H1 (cell line): Measurements from ENCODE around the gene ACCSL. TPM values are rescaled to one million over a fixed set of nuclear protein-coding genes. Genes with fewer than 3 reads are reported as not detected.

Experiments used
- CTCF ChIA-PET: fragments of 300-600 bp; sonication (Branson Sonifier 250); formaldehyde crosslinking; loops from one replicate; lab custom pipeline; 2021; ENCODE audit not compliant: partially characterized antibody; lab: Charles Lee
- POLR2A ChIA-PET: fragments of 300-600 bp; sonication (Branson Sonifier 250); formaldehyde crosslinking; loops from one replicate; lab custom pipeline; 2021; ENCODE audit warnings: inconsistent platforms; ENCODE audit not compliant: partially characterized antibody; lab: Charles Lee
- DNase-seq, 2 experiments: peaks; one replicate each; pipeline versions ENCODE4 v3.0.0 to v3.0.0-alpha.2; 2010 to 2022; ENCODE audit warnings: low spot score in 2 of 2, low read depth in 1 of 2, mixed read lengths in 1 of 2
- FAIRE-seq: peaks from 2 replicates; lab custom pipeline; 2011; peaks lifted over from hg19 to GRCh38; lab: Jason Lieb, UNC
- H2AFZ ChIP-seq: 2 replicates; pipeline ENCODE4 v1.8.1; 2012; ENCODE audit warnings: low read length, inconsistent platforms
- H2AK5ac ChIP-seq: 2 replicates; pipeline ENCODE4 v1.6.1; 2013; ENCODE audit warnings: low read depth, low read length
- H2BK120ac ChIP-seq: replicated peaks from 2 replicates; pipeline ENCODE3; 2013; ENCODE audit warnings: low read depth, low read length, inconsistent platforms
- H2BK12ac ChIP-seq: 2 replicates; pipeline ENCODE4 v1.6.1; 2013; ENCODE audit warnings: low read depth, low read length
- H2BK15ac ChIP-seq: 2 replicates; pipeline ENCODE4 v1.6.1; 2013; ENCODE audit warnings: low read length
- H2BK20ac ChIP-seq: 2 replicates; pipeline ENCODE4 v1.6.1; 2013; ENCODE audit warnings: low read length
- H2BK5ac ChIP-seq: 2 replicates; pipeline ENCODE4 v1.6.1; 2013; ENCODE audit warnings: low read depth, low read length
- H3K14ac ChIP-seq: 2 replicates; pipeline ENCODE4 v1.6.1; 2013; ENCODE audit warnings: inconsistent platforms; ENCODE audit not compliant: insufficient read length
- H3K18ac ChIP-seq: 2 replicates; pipeline ENCODE4 v1.6.1; 2013; ENCODE audit warnings: low read length; ENCODE audit errors: extremely low read depth
- H3K23ac ChIP-seq: 2 replicates; pipeline ENCODE4 v1.6.1; 2013; ENCODE audit warnings: inconsistent platforms; ENCODE audit not compliant: insufficient read length
- H3K23me2 ChIP-seq: 2 replicates; pipeline ENCODE4 v1.6.1; 2013; ENCODE audit warnings: low read depth, low read length
- H3K27ac ChIP-seq: 2 replicates; pipeline ENCODE4 v1.6.1; 2011; ENCODE audit warnings: low read depth, low read length, inconsistent platforms
- H3K27me3 ChIP-seq, 4 experiments: replicated peaks in 1 of 4; 1 replicate in 1 of 4; 2 replicates in 3 of 4; pipeline versions ENCODE4 v1.6.1 to v1.8.1; 2011 to 2013; ENCODE audit warnings: low read length in 3 of 4, mild to moderate bottlenecking in 3 of 4, inconsistent platforms in 2 of 4, mixed read lengths in 2 of 4, moderate library complexity in 1 of 4; ENCODE audit not compliant: control insufficient read depth in 3 of 4, insufficient read depth in 3 of 4; ENCODE audit errors: extremely low read depth in 1 of 4
- H3K36me3 ChIP-seq, 4 experiments: 2 replicates each; pipeline versions ENCODE4 v1.6.1 to v1.8.1; 2011 to 2013; ENCODE audit warnings: mild to moderate bottlenecking in 4 of 4, low read length in 3 of 4, moderate library complexity in 2 of 4, control low read depth in 1 of 4, inconsistent platforms in 1 of 4; ENCODE audit not compliant: insufficient read depth in 4 of 4, control insufficient read depth in 2 of 4
- H3K4ac ChIP-seq: replicated peaks from 2 replicates; pipeline ENCODE3; 2013; ENCODE audit warnings: low read length, low read depth, mixed read lengths, inconsistent platforms; ENCODE audit not compliant: insufficient read length
- H3K4me1 ChIP-seq, 4 experiments: replicated peaks in 1 of 4; 1 replicate in 1 of 4; 2 replicates in 3 of 4; pipeline versions ENCODE4 v1.6.1 to v1.8.1; 2011 to 2013; ENCODE audit warnings: low read length in 3 of 4, inconsistent platforms in 2 of 4, mixed read lengths in 1 of 4; ENCODE audit not compliant: insufficient read depth in 4 of 4, control insufficient read depth in 3 of 4
- H3K4me2 ChIP-seq, 2 experiments: 2 replicates each; pipeline versions ENCODE4 v1.6.1 to v1.8.1; 2011 to 2013; ENCODE audit warnings: low read depth in 2 of 2, low read length in 2 of 2, control low read depth in 1 of 2, inconsistent platforms in 1 of 2, mild to moderate bottlenecking in 1 of 2; ENCODE audit not compliant: insufficient read depth in 1 of 2
- H3K4me3 ChIP-seq, 4 experiments: fragments of 200-600, 300-600 bp in 1 of 4; sonication (generic), shearing (Covaris generic), sonication (Bioruptor Twin) in 1 of 4; 2 replicates each; pipeline versions ENCODE4 v1.5.1 to v1.8.1; 2011 to 2016; ENCODE audit warnings: low read length in 4 of 4, low read depth in 3 of 4, control low read depth in 2 of 4, inconsistent platforms in 2 of 4, mild to moderate bottlenecking in 2 of 4, mixed read lengths in 1 of 4, moderate library complexity in 1 of 4; ENCODE audit not compliant: insufficient read depth in 2 of 4; ENCODE audit errors: extremely low read depth in 1 of 4
- H3K56ac ChIP-seq: replicated peaks from 2 replicates; pipeline ENCODE3; 2013; ENCODE audit warnings: low read depth, mild to moderate bottlenecking, mixed read lengths, low read length, inconsistent platforms; ENCODE audit not compliant: insufficient read length
- H3K79me1 ChIP-seq: 2 replicates; pipeline ENCODE4 v1.6.1; 2013; ENCODE audit warnings: low read depth, low read length, control low read depth
- H3K79me2 ChIP-seq, 2 experiments: 2 replicates each; pipeline versions ENCODE4 v1.6.1 to v1.8.1; 2012 to 2013; ENCODE audit warnings: low read length in 2 of 2, mild to moderate bottlenecking in 2 of 2, inconsistent platforms in 1 of 2; ENCODE audit not compliant: insufficient read depth in 2 of 2, control insufficient read depth in 1 of 2
- H3K9ac ChIP-seq, 4 experiments: replicated peaks in 1 of 4; 1 replicate in 1 of 4; 2 replicates in 3 of 4; pipeline versions ENCODE4 v1.6.1 to v1.8.1; 2011 to 2013; ENCODE audit warnings: low read depth in 3 of 4, low read length in 3 of 4, control low read depth in 2 of 4, mild to moderate bottlenecking in 2 of 4, moderate library complexity in 2 of 4, inconsistent platforms in 1 of 4; ENCODE audit errors: extremely low read depth in 1 of 4
- H3K9me3 ChIP-seq, 2 experiments: 2 replicates each; pipeline versions ENCODE4 v1.6.1 to v1.8.1; 2012 to 2013; ENCODE audit warnings: mild to moderate bottlenecking in 2 of 2, moderate library complexity in 2 of 2, control low read depth in 1 of 2, inconsistent platforms in 1 of 2, low read depth in 1 of 2, low read length in 1 of 2, mixed read lengths in 1 of 2; ENCODE audit not compliant: insufficient read depth in 2 of 2
- H4K20me1 ChIP-seq, 2 experiments: replicated peaks in 1 of 2; 2 replicates each; pipeline versions ENCODE3 to v1.8.1; 2011 to 2013; ENCODE audit warnings: inconsistent platforms in 2 of 2, low read length in 2 of 2, mild to moderate bottlenecking in 1 of 2; ENCODE audit not compliant: insufficient read depth in 2 of 2, control insufficient read depth in 1 of 2
- H4K5ac ChIP-seq: 2 replicates; pipeline ENCODE4 v1.6.1; 2013; ENCODE audit warnings: low read length, low read depth, mixed read lengths, inconsistent platforms; ENCODE audit not compliant: insufficient read length
- H4K8ac ChIP-seq: 2 replicates; pipeline ENCODE4 v1.8.0; 2013; ENCODE audit warnings: mild to moderate bottlenecking, moderate library complexity, low read length, inconsistent platforms; ENCODE audit not compliant: insufficient read depth; ENCODE audit errors: extremely low read depth
- H4K91ac ChIP-seq: replicated peaks from 2 replicates; pipeline ENCODE3; 2013; ENCODE audit warnings: low read length, mixed read lengths, inconsistent platforms; ENCODE audit not compliant: insufficient read length
- BACH1 ChIP-seq: IDR thresholded peaks from 2 replicates; pipeline ENCODE4 v1.6.1; 2012; ENCODE audit warnings: low read length, improper control_type of control experiment
- BCL11A ChIP-seq, 2 experiments: IDR thresholded peaks; one replicate each; pipeline ENCODE4 v1.6.1; 2011; ENCODE audit warnings: low read depth in 2 of 2, low read length in 2 of 2, mild to moderate bottlenecking in 2 of 2
- CHD1 ChIP-seq: IDR thresholded peaks from 2 replicates; pipeline ENCODE4 v1.6.1; 2012; ENCODE audit warnings: low read depth, low read length, improper control_type of control experiment
- EP300 ChIP-seq, 2 experiments: IDR thresholded peaks; 1 replicate in 1 of 2; 2 replicates in 1 of 2; pipeline ENCODE4 v1.6.1; 2011 to 2012; ENCODE audit warnings: low read depth in 2 of 2, low read length in 2 of 2, mild to moderate bottlenecking in 2 of 2, borderline replicate concordance in 1 of 2, inconsistent platforms in 1 of 2, moderate library complexity in 1 of 2
- KDM1A ChIP-seq: fragments of 200-600, 300-600 bp; sonication (generic); IDR thresholded peaks from 2 replicates; pipeline ENCODE4 v1.7.1; 2016; ENCODE audit warnings: mild to moderate bottlenecking, low read length, borderline replicate concordance
- KDM5A ChIP-seq: fragments of 200-600 bp; IDR thresholded peaks from 2 replicates; pipeline ENCODE4 v1.7.1; 2012; ENCODE audit warnings: mild to moderate bottlenecking, low read length, inconsistent platforms, mixed read lengths
- MAFK ChIP-seq: IDR thresholded peaks from 2 replicates; pipeline ENCODE4 v1.6.1; 2012; ENCODE audit warnings: low read depth, mild to moderate bottlenecking, improper control_type of control experiment, low read length
- POU5F1 ChIP-seq: IDR thresholded peaks from 2 replicates; pipeline ENCODE4 v1.6.1; 2011; ENCODE audit warnings: low read depth, mild to moderate bottlenecking, low read length, moderate library complexity
- SP4 ChIP-seq: IDR thresholded peaks from 2 replicates; pipeline ENCODE4 v1.6.1; 2012; ENCODE audit warnings: low read length, inconsistent platforms
- SRF ChIP-seq: IDR thresholded peaks from 2 replicates; pipeline ENCODE4 v1.6.1; 2011; ENCODE audit warnings: mild to moderate bottlenecking, low read depth, low read length, moderate library complexity
- USF2 ChIP-seq: IDR thresholded peaks from 2 replicates; pipeline ENCODE4 v1.6.1; 2011; ENCODE audit warnings: low read length, improper control_type of control experiment
- WGBS, 2 experiments: shearing (Covaris generic) in 1 of 2; methylation state at CpG; one replicate each; pipeline versions ENCODE4 v1.1.6 to v1.1.7; 2013 to 2015; ENCODE audit warnings: low lambda C conversion rate in 2 of 2, mixed read lengths in 2 of 2, inconsistent platforms in 1 of 2, low coverage in 1 of 2, missing lambda C conversion rate in 1 of 2; ENCODE audit not compliant: insufficient replicate concordance in 2 of 2, insufficient coverage in 1 of 2, insufficient read length in 1 of 2; ENCODE audit errors: extremely low coverage in 1 of 2, missing lambda C conversion rate in 1 of 2; 5-methylcytosine and 5-hydroxymethylcytosine counted together
- polyA plus RNA-seq, 7 experiments: library from polyadenylated mRNA; depleted of rRNA in 3 of 7; stranded (reverse) in 5 of 7; unstranded in 2 of 7; fragments of >200 nt in 5 of 7; fragments of 200-250 nt in 2 of 7; gene quantifications; 1 replicate in 5 of 7; 2 replicates in 1 of 7; 4 replicates in 1 of 7; pipeline versions ENCODE4 v1.2.1 to v1.2.3, GENCODE V29; 2011 to 2013; ENCODE audit warnings: missing spikeins in 2 of 7, mixed read lengths in 2 of 7
- total RNA-seq: library from RNA; stranded (reverse); fragmentation: NEBNext Ultra II Directional; extraction: Animal tissue kit (Norgen Biotek cat#: 25700); gene quantifications from 2 replicates; pipeline ENCODE4 v1.2.1, GENCODE V29; 2021

The ACCSL gene
- total and polyA plus RNA-seq, 2 of the 8 experiments (the other 6 are each of a cell fraction or from before 2014, with no cell fraction given): not detected

GRCh38 chr11:44097821-44098220, 50.0 kb downstream of the ACCSL start:
- Histone ChIP-seq H2BK120ac (no peak overlapping the region), H2BK5ac (no peak overlapping the region), H2AFZ (no peak overlapping the region), H4K91ac (no peak overlapping the region), H3K9ac (no peak overlapping the region), H3K14ac (no peak overlapping the region), H3K36me3 (no peaks in the 10 kb centered on the region), H2BK12ac (no peak overlapping the region), H3K27me3 (no peaks in the 10 kb centered on the region), H3K23ac (no peak overlapping the region), H2BK15ac (no peak overlapping the region), H4K5ac (no peak overlapping the region), H3K56ac (no peak overlapping the region), H4K8ac (no peak overlapping the region), H3K9me3 (no peaks in the 10 kb centered on the region), H3K4ac (no peak overlapping the region), H3K79me2 (peaks cover 0 to 6% of the 10 kb centered on the region in 2 experiments; a peak in 2 of 4 replicates), H4K20me1 (peaks cover 3 to 7% of the 10 kb centered on the region in 2 experiments), H2AK5ac (no peak overlapping the region), H2BK20ac (no peak overlapping the region), H3K4me2 (no peak overlapping the region), H3K79me1 (no peaks in the 10 kb centered on the region), H3K27ac (no peak overlapping the region), H3K4me3 (no peak overlapping the region), H3K4me1 (peaks cover 0 to 3% (median under 1%) of the 10 kb centered on the region in 4 experiments; a peak in 2 of 7 replicates), H3K18ac (no peak overlapping the region), H3K23me2 (peaks cover 4% of the 10 kb centered on the region; the same call in 1 of the 2 replicates)
- 92% methylated on average over 2 of the region's 2 CpGs; no CpG with 5 or more reads in 1 of the 2 experiments for WGBS, 2 experiments
- FAIRE-seq: no peak
- DNase-seq: no peak
- ChIA-PET POLR2A (interaction anchor here (0.6 kb wide), 1 partner anchor 91 kb away, joined by 4 read pairs; no protein-coding TSS in a partner anchor), CTCF (interaction anchor here (0.8 to 1.2 kb wide), 2 partner anchors 8 to 12 kb away, joined by 3 to 4 read pairs; no protein-coding TSS in a partner anchor)
- TF ChIP-seq CHD1 (no peak), POU5F1 (no peak), EP300 (IDR thresholded peaks at IDR 0.05; ENCODE audit: borderline replicate concordance in 1 of 2, low read depth in 2 of 2, low read length in 2 of 2) (no peak), SP4 (no peak), USF2 (no peak), KDM1A (no peak), KDM5A (no peak), MAFK (no peak), BACH1 (no peak), BCL11A (IDR thresholded peaks at IDR 0.05; ENCODE audit: low read depth in 2 of 2, low read length in 2 of 2) (no peak), SRF (no peak)
